ENCODE data around the gene FAM163B.

- TF ChIP-seq CTCF (optimal IDR thresholded peaks at IDR 0.05 in 1 of 3, IDR thresholded peaks at IDR 0.05 in 1 of 3, conservative IDR thresholded peaks at IDR 0.05 in 1 of 3; ENCODE audit: extremely low read depth in 1 of 3, insufficient read depth in 2 of 3, low read length in 3 of 3), result no peak
- no peak for TF ChIP-seq EZH2 (IDR thresholded peaks at IDR 0.05; ENCODE audit: low read length)
Measured at GRCh38 chr9:133583111-133583510, 26.1 kb downstream of the FAM163B start.

Measured in keratinocyte (primary cell).